OCI-LY7 (cell line): ENCODE measurements around the gene TGM1.

ENCODE experiments used
- EZH2phosphoT487 ChIP-seq: fragments of 200-600 bp; sonication (generic); IDR thresholded peaks from 2 replicates; pipeline ENCODE4 v1.6.1; 2018; ENCODE audit warnings: low read depth, borderline replicate concordance, mild to moderate bottlenecking, mixed run types, antibody characterized with exemption, low read length, moderate library complexity, mixed read lengths
- TF ChIP-seq, protein P1 (sequence below): fragments of 200-600 bp; sonication (generic); conservative IDR thresholded peaks from 2 replicates; pipeline ENCODE4 v1.5.1; 2014; ENCODE audit warnings: mild to moderate bottlenecking, antibody characterized with exemption, low read length, moderate library complexity, mixed read lengths

DNA sequence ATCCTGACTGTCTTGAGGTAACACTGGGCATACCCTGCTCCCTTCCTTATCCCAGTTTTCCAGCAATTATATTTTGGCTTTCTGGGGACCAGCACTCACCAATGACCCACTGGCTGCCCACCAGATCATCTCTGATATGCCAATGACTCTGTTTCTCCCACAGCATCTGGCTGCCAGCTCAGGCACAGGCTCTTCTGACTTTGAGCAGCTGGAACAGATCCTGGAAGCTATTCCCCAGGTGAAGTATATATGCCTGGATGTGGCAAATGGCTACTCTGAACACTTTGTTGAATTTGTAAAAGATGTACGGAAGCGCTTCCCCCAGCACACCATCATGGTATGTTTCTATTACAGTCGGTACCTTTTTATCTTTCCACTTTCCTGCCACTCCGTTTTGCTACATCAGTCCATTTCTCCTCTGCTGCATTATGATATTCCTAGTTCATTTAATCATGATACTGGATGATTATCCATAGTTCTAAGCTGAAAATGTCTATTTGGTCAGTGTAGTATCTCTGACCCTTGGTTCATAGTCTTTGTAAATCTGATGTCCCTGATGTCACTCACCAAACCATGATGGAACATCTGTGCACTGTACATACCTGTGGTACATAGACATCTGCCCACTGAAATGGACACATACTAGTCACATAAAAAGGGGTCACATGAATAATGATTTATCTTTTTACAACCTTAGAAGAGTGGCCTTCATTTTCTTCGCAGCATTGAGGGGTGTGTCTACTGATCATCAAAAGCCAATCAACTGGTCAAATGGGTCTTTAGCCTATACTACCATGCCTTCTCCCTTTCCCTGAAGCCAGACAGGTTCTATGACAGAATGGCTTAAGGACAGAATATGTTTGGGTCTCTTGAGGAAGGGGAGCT is 26.9 kb downstream of the TGM1 start:
- TF ChIP-seq, protein P1, sequence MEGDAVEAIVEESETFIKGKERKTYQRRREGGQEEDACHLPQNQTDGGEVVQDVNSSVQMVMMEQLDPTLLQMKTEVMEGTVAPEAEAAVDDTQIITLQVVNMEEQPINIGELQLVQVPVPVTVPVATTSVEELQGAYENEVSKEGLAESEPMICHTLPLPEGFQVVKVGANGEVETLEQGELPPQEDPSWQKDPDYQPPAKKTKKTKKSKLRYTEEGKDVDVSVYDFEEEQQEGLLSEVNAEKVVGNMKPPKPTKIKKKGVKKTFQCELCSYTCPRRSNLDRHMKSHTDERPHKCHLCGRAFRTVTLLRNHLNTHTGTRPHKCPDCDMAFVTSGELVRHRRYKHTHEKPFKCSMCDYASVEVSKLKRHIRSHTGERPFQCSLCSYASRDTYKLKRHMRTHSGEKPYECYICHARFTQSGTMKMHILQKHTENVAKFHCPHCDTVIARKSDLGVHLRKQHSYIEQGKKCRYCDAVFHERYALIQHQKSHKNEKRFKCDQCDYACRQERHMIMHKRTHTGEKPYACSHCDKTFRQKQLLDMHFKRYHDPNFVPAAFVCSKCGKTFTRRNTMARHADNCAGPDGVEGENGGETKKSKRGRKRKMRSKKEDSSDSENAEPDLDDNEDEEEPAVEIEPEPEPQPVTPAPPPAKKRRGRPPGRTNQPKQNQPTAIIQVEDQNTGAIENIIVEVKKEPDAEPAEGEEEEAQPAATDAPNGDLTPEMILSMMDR: no peak
- TF ChIP-seq EZH2phosphoT487: no peak
